GM20000 (cell line): ENCODE results near the gene TRABD.
A peak's percentile ranks its signal among the peaks of the same experiment; 100 is the strongest.

Experiments used
- DNase-seq: peaks from one replicate; pipeline ENCODE4 v3.0.0; 2012; ENCODE audit warnings: low spot score
- TF ChIP-seq, protein P1 (sequence below): IDR thresholded peaks from 2 replicates; pipeline ENCODE4 v1.5.1; 2012; ENCODE audit warnings: mild to moderate bottlenecking, control low read depth; ENCODE audit errors: extremely low read depth, missing control alignments

The TRABD gene

DNA sequence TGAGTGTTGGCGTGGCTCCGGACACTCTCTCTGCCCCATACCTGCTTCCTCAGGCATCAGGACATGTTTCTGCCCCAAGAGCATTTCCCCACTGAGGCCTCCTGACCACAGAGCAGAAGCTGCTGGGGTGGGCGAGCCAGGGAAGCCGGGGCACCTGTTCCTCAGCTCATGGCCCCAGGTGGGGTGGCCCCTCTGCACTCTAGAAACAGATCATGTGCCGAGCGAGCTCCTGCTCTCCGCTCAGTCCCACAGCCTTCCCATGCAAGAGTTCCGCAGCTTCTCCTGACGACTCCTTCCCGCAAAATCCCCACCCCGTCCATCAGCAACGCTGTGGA lies 37.6 kb upstream of the TRABD start:
- DNase-seq = no peak
- TF ChIP-seq, protein P1, sequence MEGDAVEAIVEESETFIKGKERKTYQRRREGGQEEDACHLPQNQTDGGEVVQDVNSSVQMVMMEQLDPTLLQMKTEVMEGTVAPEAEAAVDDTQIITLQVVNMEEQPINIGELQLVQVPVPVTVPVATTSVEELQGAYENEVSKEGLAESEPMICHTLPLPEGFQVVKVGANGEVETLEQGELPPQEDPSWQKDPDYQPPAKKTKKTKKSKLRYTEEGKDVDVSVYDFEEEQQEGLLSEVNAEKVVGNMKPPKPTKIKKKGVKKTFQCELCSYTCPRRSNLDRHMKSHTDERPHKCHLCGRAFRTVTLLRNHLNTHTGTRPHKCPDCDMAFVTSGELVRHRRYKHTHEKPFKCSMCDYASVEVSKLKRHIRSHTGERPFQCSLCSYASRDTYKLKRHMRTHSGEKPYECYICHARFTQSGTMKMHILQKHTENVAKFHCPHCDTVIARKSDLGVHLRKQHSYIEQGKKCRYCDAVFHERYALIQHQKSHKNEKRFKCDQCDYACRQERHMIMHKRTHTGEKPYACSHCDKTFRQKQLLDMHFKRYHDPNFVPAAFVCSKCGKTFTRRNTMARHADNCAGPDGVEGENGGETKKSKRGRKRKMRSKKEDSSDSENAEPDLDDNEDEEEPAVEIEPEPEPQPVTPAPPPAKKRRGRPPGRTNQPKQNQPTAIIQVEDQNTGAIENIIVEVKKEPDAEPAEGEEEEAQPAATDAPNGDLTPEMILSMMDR = no peak

DNA sequence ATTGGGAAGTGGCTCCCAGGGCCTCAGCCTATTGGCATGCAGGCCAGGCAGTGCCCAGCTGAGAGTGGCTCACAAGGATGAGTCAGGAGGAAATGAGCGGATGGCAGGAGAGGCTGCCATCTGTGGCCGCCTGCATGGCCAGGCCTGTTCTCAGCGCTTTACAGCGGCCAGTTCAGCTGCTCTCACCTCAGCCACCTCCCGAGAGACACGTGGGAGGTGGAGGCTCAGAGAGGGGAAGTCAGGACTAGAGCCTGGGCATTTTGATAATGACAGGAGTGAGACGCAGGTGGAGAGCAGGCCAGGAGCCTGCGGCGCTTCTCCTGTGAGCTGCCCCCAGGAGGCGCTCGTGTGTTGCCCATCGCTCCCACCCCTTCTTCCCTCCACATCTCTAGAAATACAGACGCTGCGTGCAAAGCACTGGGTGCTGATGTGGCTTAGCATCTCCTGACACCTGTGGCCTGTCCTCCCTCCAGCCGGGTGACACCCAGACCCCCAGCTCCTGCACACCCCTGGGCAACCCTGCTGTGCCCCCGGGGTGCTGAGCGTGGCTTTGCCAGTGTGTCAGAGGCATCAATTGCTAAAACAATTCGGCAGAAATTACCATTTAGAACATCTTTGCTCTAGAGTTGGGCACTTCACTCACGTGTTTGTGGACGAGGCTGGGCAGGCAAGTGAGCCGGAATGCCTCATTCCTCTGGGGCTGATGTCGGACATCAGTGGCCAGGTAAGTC lies 36.6 kb upstream of the TRABD start:
- TF ChIP-seq, protein P1 = peak; percentile 89

DNA sequence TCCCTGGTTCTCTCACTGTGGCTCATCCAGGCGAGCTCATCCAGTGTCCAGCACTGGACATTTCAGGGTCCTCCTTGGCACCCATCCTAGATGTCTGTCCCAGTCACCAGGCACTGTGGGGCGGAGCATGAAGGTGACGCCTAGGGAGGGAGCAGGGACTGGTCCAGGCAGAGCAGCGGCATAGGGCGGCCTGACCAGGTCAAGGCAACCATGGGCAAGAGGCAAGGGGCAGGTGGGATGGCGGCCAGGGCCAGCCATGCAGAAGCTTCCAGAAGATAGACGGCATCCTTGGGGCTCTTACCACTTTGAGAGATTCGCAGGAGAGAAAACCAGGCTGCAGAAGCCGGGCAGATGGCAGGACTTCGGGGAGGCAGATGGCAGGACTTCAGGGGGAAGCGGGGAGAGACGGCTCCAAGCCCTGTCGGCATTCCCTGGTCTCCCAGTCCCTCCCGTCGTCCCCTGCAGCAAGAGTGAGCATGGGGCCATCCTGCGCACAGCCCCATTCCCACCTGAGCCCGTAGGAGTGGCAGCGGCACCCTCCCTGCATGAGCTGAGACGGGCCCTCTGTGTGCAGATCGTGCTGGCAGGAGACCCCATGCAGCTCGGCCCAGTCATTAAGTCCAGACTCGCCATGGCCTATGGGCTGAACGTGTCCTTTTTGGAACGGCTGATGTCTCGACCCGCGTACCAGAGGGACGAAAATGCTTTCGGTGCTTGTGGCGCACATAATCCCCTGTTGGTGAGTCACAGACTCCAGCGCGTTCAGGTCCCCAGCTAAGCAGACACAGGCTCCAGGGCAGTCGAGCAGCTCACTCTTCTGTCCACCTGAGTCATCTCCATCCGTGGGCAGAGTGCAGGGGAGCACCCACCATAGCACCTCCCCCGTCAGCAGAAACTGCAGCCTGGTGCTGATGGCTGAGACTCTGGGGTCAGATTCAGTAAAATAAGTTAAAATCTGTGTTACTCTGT lies 35.3 kb upstream of the TRABD start:
- DNase-seq = no peak
- TF ChIP-seq, protein P1 = no peak

More for the DNA sequence above, 36.6 kb upstream of the TRABD start:
- peak; percentile 90 for DNase-seq

DNA sequence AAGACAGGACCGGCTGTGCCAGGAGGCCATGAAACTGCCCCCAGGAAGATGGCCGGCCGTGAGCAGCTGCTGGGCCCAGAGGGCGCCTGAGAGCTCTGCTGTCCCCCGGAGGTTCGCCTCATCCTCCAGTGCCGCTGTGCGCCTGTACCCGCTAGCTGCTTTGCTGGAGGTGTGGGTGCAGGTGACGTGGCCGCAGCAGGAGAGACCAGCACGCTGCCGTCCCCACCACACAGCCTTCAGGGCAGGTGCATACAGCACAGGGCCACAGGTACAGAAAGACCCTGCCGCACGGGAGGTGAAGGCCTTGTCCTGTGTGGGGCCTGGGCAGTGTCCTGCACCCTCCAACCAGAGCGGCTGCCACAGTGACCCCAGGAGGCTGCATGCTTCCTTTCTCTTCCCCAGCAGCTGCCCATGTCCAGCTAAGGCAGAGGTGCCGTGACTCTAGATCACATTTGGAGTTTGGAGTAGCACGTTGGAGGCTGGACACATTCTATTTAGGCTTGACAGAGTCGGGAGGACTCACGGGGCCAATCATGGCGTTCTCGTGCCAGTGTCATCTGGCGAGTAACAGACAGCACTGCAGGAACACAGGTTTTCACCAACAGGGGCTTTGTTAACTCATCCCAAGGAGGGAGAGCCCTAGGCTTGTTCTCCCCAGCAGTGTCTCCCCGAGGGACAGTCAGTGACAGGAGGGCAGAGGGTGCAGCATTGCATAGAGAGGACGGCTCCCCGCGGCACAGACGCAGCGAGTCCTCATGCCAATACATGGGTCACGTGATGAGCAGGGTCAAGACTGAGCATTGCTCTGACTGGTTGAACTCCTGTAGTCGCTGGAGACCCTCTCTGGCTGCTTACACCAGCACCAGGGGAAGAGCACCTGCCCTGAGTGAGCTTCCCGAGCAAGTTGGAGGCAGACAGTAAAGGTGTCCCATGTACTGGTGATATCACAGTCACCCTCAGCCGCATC lies 33.9 kb upstream of the TRABD start:
- DNase-seq = no peak
- TF ChIP-seq, protein P1 = no peak

DNA sequence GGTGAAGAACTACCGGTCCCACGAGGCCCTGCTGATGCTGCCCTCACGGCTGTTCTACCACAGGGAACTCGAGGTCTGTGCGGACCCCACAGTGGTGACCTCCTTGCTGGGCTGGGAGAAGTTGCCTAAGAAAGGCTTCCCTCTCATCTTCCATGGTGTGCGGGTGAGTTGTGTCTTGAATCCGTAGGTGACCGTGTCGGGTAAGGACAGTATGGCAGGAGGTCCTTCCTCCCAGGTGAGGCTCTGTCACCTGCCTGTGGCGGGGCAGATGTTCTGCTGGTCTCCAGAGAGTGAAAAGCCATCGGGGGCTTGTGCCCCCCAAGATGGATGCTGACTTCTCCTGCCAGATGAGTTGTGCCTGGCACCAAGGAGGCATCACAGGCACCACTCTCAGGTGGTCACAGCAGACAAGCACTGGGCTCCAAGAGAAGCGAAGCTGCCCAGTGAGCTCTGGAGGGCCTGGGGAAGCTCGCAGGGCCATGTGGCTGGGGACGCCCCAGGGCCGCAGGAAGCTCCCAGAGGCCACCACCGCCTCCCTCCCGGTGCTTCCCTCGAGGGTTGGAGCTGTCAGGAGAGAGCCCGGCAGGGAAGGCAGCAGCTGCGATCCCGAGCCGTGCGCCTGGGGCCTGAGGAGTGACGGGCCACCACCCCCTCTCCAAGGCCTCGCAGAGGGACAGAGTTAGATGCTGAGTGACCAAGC lies 32.5 kb upstream of the TRABD start:
- no peak for DNase-seq
- TF ChIP-seq, protein P1 = no peak

DNA sequence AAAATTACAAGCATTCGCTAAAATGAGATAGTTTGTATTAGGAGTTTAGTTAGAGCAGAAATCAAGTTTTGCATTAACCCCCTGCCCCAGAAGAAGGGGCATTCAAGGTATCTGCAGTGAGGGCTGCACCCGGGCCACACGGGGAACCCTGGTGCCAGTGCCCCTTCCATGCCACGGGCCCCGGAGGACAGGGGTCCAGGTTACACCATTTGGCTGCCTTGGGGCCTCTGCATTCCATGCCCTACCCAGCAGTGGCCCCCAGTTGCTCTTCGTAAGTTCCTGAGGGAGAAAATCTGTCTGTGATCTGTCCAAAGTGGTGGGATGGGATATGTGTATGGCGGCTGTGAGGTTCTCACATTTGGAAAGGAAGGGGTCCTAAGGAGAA lies 32.0 kb upstream of the TRABD start:
- no peak for DNase-seq
- TF ChIP-seq, protein P1 = no peak
